Measurements from ENCODE around the gene DNASE2B.

DNASE2B gene, protein sequence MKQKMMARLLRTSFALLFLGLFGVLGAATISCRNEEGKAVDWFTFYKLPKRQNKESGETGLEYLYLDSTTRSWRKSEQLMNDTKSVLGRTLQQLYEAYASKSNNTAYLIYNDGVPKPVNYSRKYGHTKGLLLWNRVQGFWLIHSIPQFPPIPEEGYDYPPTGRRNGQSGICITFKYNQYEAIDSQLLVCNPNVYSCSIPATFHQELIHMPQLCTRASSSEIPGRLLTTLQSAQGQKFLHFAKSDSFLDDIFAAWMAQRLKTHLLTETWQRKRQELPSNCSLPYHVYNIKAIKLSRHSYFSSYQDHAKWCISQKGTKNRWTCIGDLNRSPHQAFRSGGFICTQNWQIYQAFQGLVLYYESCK

DNA sequence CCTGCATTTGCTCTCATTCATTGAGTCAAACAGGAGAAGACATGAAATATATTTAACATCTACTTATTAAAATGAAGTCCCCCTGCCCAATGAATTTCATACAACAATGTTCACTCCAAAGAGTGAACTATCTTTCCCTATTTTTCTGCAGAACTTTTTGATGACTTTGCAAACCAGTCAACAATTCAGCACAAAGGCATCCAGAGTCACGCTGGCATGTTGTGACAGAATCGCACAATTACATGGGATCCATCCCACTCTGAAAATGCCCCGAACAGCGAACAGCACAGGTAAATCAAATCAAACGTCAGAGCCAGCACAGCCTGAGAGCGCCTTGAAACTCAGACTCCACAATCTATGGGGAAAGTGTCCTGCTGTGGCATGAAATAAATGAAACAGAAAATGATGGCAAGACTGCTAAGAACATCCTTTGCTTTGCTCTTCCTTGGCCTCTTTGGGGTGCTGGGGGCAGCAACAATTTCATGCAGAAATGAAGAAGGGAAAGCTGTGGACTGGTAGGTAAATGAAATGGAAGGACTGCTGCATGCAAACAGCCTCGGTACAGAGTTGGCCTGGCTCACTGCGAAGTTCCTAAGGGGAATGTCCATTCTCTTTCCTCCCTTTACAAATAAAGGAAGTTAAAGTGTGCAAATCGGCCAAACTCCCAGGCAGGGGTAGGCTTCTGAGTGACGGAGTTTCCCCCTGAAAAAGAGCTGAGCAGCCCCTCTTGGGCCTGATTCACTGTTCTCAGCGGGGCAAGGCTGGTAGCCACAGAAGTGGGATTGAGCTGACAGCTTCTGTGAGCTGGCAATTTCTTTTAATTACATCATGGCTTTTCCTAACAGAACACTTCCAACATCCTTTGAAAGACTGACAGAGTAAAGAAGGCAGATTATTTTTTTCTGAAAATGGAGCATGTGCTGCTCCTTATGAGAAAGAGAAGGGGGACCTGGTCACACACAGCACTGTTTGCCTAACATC lies at the start of gene DNASE2B:
DNASE2B (plus strand) TSS at position 310 of the 981 bp plus-strand sequence; CDS start at position 391, 81 bp downstream.
- no peak for DNase-seq (ENCODE audit: low spot score)

- DNase-seq (ENCODE audit: low spot score) = no peak
These were observed 49.5 kb upstream of the DNASE2B start for GRCh38 chr1:84348759-84349158.

DNA sequence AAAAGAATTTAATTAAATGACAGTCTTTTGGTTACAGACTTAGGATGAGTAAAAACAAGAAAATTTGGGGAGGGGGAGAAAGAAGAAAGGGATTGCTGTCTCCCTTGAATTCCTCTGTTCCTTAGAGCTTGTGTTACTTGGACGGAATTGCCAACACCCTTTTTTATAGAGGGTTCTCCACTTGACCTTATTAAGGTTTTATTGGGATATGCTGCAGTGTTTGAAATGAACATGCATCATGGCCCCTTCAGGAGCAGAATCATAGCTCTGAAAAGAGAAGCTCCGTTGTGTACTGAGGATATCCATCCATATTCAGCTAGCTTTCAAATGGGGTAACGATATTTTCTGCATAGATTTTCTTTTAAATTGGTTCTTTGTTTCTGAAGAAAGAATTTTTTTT lies 48.2 kb upstream of the DNASE2B start:
- DNase-seq (ENCODE audit: low spot score) = no peak

- DNase-seq (ENCODE audit: low spot score) = no peak
These were observed 47.7 kb upstream of the DNASE2B start for GRCh38 chr1:84350550-84350949.

GRCh38 chr1:84352298-84353106 lies 45.8 kb upstream of the DNASE2B start:
- DNase-seq (ENCODE audit: low spot score) = no peak

DNA sequence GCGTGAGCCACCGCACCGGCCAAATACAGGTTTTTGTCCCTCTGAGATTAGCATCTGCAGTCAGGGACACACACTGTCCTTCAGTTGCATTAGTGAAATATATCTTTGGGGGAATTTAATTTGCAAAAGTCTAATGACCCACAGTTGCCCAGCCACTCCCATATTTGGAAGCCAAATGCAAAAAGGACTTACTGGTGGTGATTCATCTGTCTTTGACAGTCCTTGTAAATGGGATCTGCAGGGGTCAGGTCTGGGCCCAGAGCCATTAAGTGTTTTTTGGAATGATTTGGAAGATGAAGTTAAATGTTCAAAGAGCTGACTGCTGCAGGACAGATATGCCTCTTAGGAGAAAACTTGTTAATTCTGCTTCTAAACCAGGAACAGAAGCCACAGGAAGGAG lies 44.6 kb upstream of the DNASE2B start:
- DNase-seq (ENCODE audit: low spot score) = no peak

DNA sequence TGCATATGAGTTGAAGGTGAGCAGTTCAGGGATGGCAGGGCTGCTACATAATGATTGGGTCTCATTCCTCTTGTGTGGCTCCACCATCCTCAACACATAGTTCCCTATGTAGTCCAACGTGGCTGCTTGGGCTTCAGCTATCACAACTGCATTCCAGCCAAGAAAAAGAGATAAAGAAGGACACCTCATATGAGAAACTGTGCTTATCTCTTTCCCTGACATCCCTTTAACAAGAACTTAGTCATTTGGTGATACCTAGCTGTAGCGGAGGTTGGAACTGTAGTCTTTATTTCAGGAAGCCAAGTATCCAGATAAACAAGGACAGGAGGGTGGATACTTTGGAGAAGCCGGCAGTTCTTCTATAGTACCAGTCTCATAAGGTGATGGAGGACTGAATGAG lies 42.7 kb upstream of the DNASE2B start:
- DNase-seq (ENCODE audit: low spot score) = no peak

- no peak for DNase-seq (ENCODE audit: low spot score)
These were observed 41.4 kb upstream of the DNASE2B start for GRCh38 chr1:84356881-84357280.

DNA sequence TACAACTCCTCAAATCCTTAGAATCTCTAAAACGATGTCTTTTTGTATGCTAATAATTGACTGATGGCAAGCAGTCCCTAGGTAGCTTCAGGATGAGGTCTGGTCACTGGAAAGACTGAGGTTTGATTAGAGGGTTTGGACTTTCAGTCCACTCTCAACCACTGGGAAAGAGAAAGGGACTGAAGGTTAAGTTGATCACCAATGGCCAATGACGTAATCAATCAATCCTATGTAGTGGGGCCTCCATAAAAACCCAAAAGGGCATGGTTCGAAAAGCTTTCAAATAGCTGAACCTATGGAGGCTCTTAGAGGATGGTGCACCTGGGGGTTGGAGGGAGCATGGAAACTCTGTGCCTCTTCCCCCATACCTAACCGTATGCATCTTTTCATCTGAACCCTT lies 39.6 kb upstream of the DNASE2B start:
- DNase-seq (ENCODE audit: low spot score) = no peak

GRCh38 chr1:84360316-84360715 lies 38.0 kb upstream of the DNASE2B start:
- DNase-seq (ENCODE audit: low spot score) = no peak

DNA sequence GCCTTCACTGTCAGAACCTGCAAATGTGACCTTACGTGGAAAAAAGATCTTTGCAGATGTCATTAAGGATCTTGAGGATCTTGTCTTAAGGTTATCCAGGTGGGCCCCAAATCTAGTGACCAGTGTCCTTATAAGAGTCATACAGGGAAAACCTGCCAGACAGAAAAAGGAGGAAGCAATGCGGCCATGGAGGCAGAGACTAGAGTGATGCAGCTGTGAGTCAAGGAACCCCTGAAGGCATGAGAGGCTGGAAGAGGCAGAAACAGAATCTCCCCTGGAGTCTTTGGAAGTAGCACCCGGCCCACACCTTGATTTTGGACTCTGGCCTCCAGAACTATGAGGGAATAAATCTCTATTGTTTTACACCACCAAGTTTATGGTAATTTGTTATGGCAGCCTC lies 36.5 kb upstream of the DNASE2B start:
- no peak for DNase-seq (ENCODE audit: low spot score)

DNA sequence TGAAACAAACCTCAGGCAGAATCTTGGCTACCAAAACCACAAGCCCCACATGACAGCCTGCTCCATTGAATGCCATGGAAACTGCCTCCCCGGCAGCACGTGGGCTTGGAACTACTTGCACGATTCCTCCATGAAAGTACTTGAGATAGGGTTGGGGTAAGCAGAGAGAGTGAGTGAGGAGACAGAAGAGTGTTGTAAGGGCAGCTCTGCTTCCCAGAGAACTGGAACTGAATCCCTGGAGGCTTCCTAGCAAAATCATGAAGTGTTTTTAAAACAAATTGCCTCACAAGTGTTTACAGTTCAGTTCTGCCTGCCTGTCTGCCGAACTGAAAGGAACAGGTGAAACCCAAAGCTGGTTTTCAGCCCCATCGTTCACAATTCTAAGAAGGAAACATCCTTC lies 35.3 kb upstream of the DNASE2B start:
- peak; percentile 2 for DNase-seq (ENCODE audit: low spot score)

- peak; percentile 3 for DNase-seq (ENCODE audit: low spot score)
These were observed 34.7 kb upstream of the DNASE2B start for GRCh38 chr1:84363622-84364021.

DNA sequence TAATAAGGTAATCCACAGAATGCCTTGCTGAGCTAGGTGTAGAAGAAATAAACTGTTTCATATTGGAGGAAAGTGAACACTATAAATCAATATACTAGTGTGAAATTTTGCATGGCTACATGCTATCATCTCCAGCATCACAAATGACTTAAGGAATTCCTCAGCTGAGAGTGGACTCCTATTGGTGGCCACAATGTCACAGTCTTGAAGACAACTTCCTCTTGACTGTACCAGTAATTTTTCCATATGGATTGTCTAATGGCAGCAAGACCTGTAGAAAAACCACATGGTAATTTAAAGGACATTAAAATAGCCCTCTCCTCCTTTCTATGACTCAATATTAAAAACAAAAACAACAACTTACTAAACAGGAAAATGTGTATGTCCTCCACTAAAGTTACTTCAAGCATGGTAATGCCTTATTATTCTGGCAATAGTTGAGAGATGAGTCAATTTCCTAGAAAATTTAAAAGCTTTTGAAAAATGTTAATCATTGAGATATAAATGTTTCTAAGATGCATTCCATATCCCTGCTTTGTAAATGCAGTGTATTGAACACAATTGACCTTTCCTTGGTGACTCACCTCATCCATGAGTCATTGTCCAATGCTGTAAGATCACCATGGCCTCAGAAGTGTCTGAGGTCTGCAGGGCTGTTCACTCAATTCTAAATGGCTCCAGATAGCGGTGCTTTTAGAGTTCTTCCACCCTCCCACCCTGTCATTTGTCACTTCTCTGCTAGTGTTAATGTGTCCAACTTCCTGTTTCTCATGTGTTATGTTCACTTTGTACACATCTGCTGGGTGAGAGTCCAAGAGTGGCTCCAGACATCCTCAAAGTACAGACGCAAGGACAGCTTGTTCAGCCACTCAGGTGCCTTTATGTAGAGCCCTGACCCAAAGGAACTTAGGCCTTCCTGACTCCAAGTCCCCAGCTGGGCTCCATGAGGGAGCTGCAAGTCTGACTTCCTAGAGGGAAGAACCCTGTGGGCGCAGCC lies 32.8 kb upstream of the DNASE2B start:
- DNase-seq (ENCODE audit: low spot score) = no peak

- no peak for DNase-seq (ENCODE audit: low spot score)
These were observed 31.5 kb upstream of the DNASE2B start for GRCh38 chr1:84366786-84367185.

GRCh38 chr1:84367219-84367618 lies 31.1 kb upstream of the DNASE2B start:
- DNase-seq (ENCODE audit: low spot score) = no peak

DNA sequence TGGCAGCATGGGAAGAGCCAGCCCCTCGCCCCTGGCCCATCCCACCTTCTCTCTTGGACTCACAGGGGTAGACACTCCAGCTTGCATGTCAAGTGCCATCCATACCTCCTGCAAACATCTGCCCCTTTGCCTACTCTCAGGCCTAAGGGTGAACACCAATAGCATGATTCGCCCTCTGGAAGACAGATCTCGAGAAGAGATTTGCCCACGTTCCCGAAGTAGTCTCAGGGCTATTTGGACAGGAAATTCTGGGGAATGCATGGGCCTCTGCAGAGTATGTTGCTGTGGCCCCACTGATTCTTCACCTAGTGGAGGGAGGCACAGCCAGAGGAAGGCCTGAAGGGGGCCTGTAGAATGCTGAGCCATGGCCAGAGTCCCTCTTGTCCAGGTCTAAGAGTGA lies 29.8 kb upstream of the DNASE2B start:
- no peak for DNase-seq (ENCODE audit: low spot score)

DNA sequence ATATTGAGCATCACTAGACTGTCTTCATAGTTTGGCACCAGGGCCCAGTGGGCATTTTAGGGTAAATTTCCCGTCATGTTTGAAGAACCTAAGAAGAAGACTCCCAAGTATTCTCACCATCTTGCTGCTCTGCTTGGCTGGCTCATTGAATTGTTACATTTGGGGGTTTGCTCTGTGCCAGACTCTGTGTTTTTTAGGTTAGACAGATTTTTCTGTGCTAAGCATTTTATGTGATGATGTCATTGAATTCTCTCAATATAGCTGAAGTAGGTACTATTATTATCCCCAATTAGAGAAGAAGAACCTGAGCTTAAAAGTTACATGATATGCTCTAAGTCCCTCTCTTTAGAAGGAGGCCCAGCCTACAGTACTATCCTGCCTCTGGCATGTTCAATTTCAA lies 28.0 kb upstream of the DNASE2B start:
- DNase-seq (ENCODE audit: low spot score) = no peak

DNA sequence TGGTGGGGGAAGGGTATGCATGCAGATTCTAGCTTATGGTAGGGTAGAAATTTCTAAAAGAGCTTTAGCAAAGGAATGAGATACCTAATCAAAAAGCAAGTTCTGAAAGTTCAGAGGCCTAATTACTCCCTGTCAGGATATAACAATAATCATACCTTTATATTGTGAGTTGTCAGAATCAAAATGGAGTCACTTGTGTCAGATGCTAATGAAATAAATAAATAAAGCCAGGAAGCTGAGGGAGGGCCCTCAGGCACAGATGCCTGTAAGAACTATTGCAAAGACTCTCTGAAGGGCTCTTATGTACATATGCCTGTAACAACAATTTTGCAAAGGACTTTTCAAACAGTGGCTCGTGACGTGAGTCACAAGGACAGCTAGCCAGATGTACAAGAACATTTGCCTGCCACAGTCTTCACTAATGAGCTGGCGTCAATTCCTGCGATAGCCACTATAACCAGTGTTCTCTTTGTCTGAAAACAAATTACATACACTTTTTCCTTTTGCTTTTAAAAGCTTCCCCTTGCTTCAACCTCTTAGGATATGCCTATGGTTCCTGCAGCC lies 27.4 kb upstream of the DNASE2B start:
- DNase-seq (ENCODE audit: low spot score) = no peak

GRCh38 chr1:84373436-84374141 lies 24.7 kb upstream of the DNASE2B start:
- DNase-seq (ENCODE audit: low spot score) = no peak

All from cerebellar cortex (tissue), 1 donor.